Hindlimb muscle (tissue), 1 donor: Measurements from ENCODE around the gene GABPB1. TPM values are rescaled to one million over a fixed set of nuclear protein-coding genes. Genes with fewer than 3 reads are reported as not detected.

Experiments used
- DNase-seq: peaks from one replicate; pipeline ENCODE4 v3.0.0-alpha.2; 2013
- polyA plus RNA-seq: library from polyadenylated mRNA; unstranded; fragments of 120-200 nt; gene quantifications from one replicate; pipeline ENCODE4 v1.2.1, GENCODE V29; 2013; ENCODE audit not compliant: insufficient read length

GABPB1 gene
- polyA plus RNA-seq, 1 donor: 16.2 TPM

GRCh38 chr15:50241684-50242450, 113.1 kb downstream of the GABPB1 start:
- no peak for DNase-seq

- DNase-seq: no peak
Observed at GRCh38 chr15:50238255-50238654, 116.7 kb downstream of the GABPB1 start.

- DNase-seq: no peak
Observed at GRCh38 chr15:50236433-50236832, 118.6 kb downstream of the GABPB1 start.

- DNase-seq: no peak
Observed at GRCh38 chr15:50235794-50236193, 119.2 kb downstream of the GABPB1 start.

GRCh38 chr15:50234764-50235163, 120.2 kb downstream of the GABPB1 start:
- DNase-seq: no peak

- no peak for DNase-seq
Observed at GRCh38 chr15:50233192-50233736, 121.7 kb downstream of the GABPB1 start.

- DNase-seq: no peak
Observed at GRCh38 chr15:50232791-50233190, 122.2 kb downstream of the GABPB1 start.

- no peak for DNase-seq
Observed at GRCh38 chr15:50231761-50232160, 123.2 kb downstream of the GABPB1 start.

- DNase-seq: no peak
Observed at GRCh38 chr15:50229336-50229735, 125.7 kb downstream of the GABPB1 start.

GRCh38 chr15:50228866-50229265, 126.1 kb downstream of the GABPB1 start:
- DNase-seq: no peak

- DNase-seq: no peak
Observed at GRCh38 chr15:50227076-50227475, 127.9 kb downstream of the GABPB1 start.

GRCh38 chr15:50225938-50226337, 129.1 kb downstream of the GABPB1 start:
- DNase-seq: no peak

Other genes with a start within 250 kb of the GABPB1 start
- gene ATP8B4, start 236.0 kb downstream of the GABPB1 start, polyA plus RNA-seq: 4.3 TPM
- gene SLC27A2, start 173.0 kb downstream of the GABPB1 start, polyA plus RNA-seq: 0.39 TPM
- gene HDC, start 89.5 kb downstream of the GABPB1 start, polyA plus RNA-seq: 0.71 TPM
- gene USP8, start 69.2 kb upstream of the GABPB1 start, polyA plus RNA-seq: 24.3 TPM
- 0.57 TPM for gene USP50, start 191.5 kb upstream of the GABPB1 start, polyA plus RNA-seq